Activated CD8-positive, alpha-beta memory T cell treated with anti-CD3 and anti-CD28 coated beads, Interleukin-2, amount 50 U/mL, for 4 hours (primary cell): ENCODE data around the gene ACTMAP.

ENCODE experiments used
- DNase-seq: peaks from one replicate; pipeline ENCODE4 v3.0.0-alpha.2; 2020

ACTMAP gene

GRCh38 chr19:40717880-40718773, 32.1 kb downstream of the ACTMAP start:
- no peak for DNase-seq

GRCh38 chr19:40717325-40717879, 32.9 kb downstream of the ACTMAP start:
- DNase-seq: no peak

- DNase-seq: peak; percentile 100
These were observed 33.6 kb downstream of the ACTMAP start, which contains the start of the genes COQ8B and ITPKC for GRCh38 chr19:40716482-40717324. Gene COQ8B, minus strand, starts transcription at chr19:40716886. Its CDS starts 2,254 bp downstream, at chr19:40714632. Gene ITPKC, plus strand, starts transcription at chr19:40717112. Its CDS starts 24 bp downstream, at chr19:40717136.

GRCh38 chr19:40716031-40716481, 34.2 kb downstream of the ACTMAP start:
- peak; percentile 82 for DNase-seq

- peak; percentile 91 for DNase-seq
These were observed 35.6 kb downstream of the ACTMAP start for GRCh38 chr19:40714441-40715299.

GRCh38 chr19:40713939-40714338, 36.3 kb downstream of the ACTMAP start:
- DNase-seq: no peak

DNA sequence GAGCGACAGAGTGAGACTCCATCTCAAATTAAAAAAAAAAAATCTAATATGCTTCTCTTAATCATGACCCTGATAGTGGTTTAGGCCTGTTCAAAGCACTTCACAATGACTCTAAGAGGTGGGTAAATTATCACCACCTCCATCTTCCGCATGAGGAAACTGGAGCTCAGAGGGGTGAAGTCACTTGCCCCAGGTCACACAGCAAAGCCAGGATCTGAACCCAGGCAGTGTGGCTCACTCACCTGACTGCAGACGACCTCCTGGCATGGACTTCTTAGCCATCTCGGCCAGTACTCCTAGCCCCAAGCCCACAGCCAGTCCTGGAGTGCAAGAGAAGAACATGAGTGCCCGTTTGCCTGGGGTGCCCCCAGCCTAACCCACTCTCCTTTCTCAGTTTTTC, 40.5 kb downstream of the ACTMAP start:
- no peak for DNase-seq

- DNase-seq: no peak
These were observed 42.7 kb downstream of the ACTMAP start for GRCh38 chr19:40707615-40708014.

DNA sequence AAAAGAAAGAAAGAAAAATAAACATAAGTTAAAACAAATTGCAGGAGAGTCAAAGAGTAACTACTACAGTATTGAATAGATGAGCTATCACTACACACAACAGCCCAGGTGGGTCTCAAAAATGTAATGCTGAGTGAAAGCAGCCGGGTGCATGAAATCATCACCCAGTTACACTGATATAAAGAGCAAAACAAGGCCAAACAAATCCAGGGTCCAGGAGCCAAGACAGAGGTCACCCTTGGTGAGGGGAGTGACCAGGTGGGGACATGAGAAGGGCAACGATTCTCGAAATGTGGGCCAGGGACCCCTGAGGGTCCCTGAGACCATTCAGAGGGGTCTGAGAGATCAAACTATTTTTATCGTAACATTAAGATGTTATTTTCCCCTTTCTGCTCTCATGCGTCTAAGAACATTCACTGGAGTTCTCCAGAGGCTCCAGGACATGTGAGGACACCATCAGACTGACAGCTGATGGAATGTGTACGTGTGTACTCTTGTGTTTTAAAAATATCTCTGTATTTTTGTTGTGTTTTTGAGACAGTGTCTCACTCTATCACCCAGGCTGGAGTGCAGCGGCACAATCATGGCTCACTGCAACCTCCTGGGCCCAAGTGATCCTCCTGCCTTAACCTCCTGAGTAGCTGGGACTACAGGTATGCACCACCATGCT, 44.2 kb downstream of the ACTMAP start:
- no peak for DNase-seq

- DNase-seq: no peak
These were observed 45.0 kb downstream of the ACTMAP start for GRCh38 chr19:40705362-40705651.

DNA sequence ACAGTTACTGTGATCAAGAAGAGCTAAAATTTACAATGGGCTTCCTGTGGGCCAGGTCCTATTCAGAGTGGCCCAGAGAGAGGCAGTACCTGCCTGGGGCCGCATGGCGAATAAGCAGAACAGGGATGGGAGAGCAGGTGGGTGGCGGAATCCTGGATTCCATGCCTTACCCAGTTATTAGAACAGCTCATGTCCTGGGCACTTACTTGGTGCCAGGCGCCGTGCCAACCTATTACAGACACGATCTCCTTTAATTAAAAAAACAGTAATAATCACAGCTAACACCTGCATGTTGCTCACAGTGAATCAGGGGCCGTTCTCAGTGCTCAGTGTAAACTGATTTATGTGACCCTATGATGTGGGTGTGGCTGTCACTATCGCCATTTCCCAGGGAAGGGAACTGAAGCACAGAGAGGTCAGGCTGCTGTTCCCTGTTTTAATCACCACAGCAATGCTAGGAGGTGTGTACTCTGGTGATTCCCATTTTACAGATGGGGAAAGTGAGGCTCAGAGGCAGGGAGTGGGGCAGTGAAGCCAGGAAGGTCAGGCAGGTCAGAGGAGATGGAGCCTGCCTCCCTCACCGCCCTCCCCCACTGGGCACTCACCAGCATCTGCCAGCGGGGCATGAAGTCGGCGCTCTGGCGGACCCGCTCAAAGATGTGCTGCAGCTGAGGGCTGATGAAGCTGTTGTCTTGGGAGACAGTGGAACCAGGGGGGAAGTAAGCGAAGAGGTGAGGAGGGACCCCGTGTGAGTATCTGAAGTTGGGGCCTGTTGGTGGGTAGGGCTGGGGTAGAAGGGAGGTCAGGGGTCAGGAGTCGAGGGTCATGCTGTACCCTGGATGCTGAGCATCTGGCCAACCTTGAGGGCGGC, 45.6 kb downstream of the ACTMAP start:
- no peak for DNase-seq

- no peak for DNase-seq
These were observed 47.1 kb downstream of the ACTMAP start for GRCh38 chr19:40703029-40703755.

DNA sequence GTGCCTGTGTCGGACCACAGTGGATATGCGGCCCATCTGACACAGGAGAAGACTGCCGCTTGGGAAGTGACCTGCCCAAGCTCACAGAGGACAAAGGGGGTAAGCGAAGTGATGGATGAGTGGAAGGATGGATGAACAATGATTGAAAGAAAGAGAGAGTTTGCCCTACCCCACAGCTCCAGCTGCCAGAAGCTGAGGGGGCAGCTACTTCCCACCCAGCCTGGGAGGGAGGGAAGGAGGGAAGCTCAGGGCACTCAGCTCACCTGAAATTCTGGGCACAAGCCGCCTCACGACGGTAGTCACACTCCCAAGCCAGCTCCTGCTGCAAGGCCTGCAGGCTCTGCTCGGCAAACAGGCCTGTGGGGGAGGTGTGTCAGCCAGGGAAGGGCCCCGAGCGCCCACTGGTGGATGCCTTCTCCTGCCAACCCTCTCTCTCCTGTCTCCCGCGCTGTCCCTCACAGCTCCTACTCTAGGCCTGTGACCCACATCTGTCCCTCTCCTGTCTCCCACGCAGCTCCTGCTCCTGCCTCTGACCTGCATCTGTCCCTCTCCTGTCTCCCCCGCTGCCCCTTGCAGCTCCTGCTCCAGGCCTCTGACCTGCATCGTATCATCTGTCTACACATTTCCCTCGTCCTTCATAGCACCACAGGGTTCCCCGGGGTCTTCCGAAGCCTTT, 47.8 kb downstream of the ACTMAP start:
- no peak for DNase-seq

DNA sequence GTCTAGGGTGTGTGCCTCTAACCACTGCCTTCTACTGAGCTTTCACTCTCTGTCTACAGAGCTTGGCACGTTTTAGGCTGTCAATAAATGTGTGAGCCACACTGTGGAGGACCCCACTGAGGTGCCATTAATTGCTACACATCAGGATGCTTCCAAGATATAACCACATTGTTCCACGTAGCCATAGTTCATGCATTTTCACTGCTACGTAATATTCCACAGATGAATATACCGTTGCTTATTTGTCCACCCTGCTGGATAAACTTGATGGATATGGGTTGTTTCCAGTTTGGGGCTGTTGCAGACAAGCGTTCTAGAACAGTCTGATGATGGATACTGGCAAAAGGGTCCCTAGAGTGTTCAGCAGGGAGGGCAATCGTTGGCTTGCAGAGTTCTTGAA, 48.5 kb downstream of the ACTMAP start:
- DNase-seq: no peak

DNA sequence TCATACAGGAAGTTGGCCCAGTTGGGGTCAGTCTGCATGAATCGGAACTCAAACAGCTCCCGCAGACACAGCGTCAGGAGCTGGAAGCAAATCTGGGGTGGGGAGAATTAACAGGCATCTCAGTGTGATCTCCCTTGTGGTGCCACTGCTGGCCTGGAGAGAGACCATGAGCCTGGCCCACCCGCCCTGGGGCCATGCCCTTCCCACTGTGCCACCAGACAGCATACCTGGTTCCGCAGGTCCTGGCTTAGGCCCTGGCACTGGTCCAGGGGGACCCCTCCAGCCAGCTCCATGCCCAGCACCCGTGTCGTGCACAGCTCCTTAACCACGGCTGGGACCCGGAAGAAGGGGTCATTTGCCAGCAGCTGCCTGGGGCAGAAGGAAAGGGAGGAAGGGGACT, 50.2 kb downstream of the ACTMAP start:
- DNase-seq: no peak

DNA sequence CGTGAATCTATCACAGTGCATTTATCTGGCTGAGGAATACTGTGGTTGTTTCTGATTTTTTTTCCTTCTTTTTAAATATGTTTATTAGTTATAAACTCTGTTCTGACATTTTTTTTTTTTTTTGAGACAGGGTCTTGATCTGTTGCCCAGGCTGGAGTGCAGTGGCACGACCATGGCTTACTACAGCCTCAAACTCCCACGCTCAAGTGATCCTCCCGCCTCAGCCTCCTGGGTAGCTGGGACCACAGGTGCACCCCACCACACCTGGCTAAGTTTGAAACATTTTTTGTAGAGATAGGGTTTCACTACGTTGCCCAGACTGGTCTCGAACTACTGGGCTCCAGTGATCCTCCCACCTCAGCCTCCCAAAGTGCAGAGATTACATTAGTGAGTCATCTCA, 53.3 kb downstream of the ACTMAP start:
- no peak for DNase-seq

- DNase-seq: no peak
These were observed 54.4 kb downstream of the ACTMAP start for GRCh38 chr19:40695881-40696280.

- no peak for DNase-seq
These were observed 56.4 kb downstream of the ACTMAP start for GRCh38 chr19:40693896-40694295.

- DNase-seq: no peak
These were observed 57.0 kb downstream of the ACTMAP start for GRCh38 chr19:40693150-40693788.
